MM.1S (cell line): ENCODE measurements around the gene NUB1.

Experiments used
- DNase-seq: peaks from one replicate; pipeline ENCODE4 v3.0.0-alpha.2; 2015
- H2AFZ ChIP-seq: fragments of 300-600 bp; sonication (generic); 2 replicates; pipeline ENCODE4 v1.6.0; 2016; ENCODE audit warnings: antibody characterized with exemption, low read length
- H3F3A ChIP-seq: fragments of 300-600 bp; sonication (generic); 2 replicates; pipeline ENCODE4 v1.6.1; 2016; ENCODE audit warnings: mild to moderate bottlenecking, antibody characterized with exemption, low read length, moderate library complexity, mixed read lengths; ENCODE audit not compliant: insufficient read depth
- H3K27ac ChIP-seq: fragments of 300-600 bp; sonication (generic); 2 replicates; pipeline ENCODE4 v1.5.1; 2016; ENCODE audit warnings: mild to moderate bottlenecking, low read length
- H3K27me3 ChIP-seq: fragments of 300-600 bp; sonication (generic); replicated peaks from 2 replicates; pipeline ENCODE4 v1.6.0; 2016; ENCODE audit warnings: low read length; ENCODE audit not compliant: insufficient read depth
- H3K36me3 ChIP-seq: fragments of 300-600 bp; sonication (generic); replicated peaks from 2 replicates; pipeline ENCODE4 v1.6.1; 2016; ENCODE audit warnings: mild to moderate bottlenecking, low read length, mixed read lengths; ENCODE audit not compliant: insufficient read depth
- H3K4me1 ChIP-seq: fragments of 300-600 bp; sonication (generic); 2 replicates; pipeline ENCODE4 v1.6.1; 2016; ENCODE audit warnings: low read length, mixed read lengths
- H3K4me2 ChIP-seq: fragments of 300-600 bp; sonication (generic); 2 replicates; pipeline ENCODE4 v1.6.0; 2016; ENCODE audit warnings: low read depth, low read length
- H3K4me3 ChIP-seq: fragments of 300-600 bp; sonication (generic); 2 replicates; pipeline ENCODE4 v1.5.1; 2016; ENCODE audit warnings: low read length, mixed read lengths
- H3K79me2 ChIP-seq: fragments of 300-600 bp; sonication (generic); 2 replicates; pipeline ENCODE4 v1.6.1; 2016; ENCODE audit warnings: mixed run types, low read length, mixed read lengths
- H3K9ac ChIP-seq: fragments of 300-600 bp; sonication (generic); 2 replicates; pipeline ENCODE4 v1.6.1; 2016; ENCODE audit warnings: low read length, mixed read lengths
- H3K9me2 ChIP-seq: fragments of 300-600 bp; sonication (generic); replicated peaks from 2 replicates; pipeline ENCODE4 v1.6.1; 2016; ENCODE audit warnings: mild to moderate bottlenecking, low read length, mixed read lengths; ENCODE audit not compliant: insufficient read depth
- H3K9me3 ChIP-seq: fragments of 300-600 bp; sonication (generic); replicated peaks from 2 replicates; pipeline ENCODE4 v1.6.1; 2016; ENCODE audit warnings: mild to moderate bottlenecking, low read length, mixed read lengths; ENCODE audit not compliant: insufficient read depth
- H4K20me1 ChIP-seq: fragments of 300-600 bp; sonication (generic); 2 replicates; pipeline ENCODE4 v1.6.1; 2016; ENCODE audit warnings: mild to moderate bottlenecking, low read length, moderate library complexity, mixed read lengths; ENCODE audit not compliant: insufficient read depth
- CTCF ChIP-seq: fragments of 300-600 bp; sonication (generic); IDR thresholded peaks from 2 replicates; pipeline ENCODE4 v1.5.1; 2016; ENCODE audit warnings: antibody characterized with exemption, low read length, mixed read lengths
- EZH2 ChIP-seq: fragments of 300-600 bp; sonication (generic); optimal IDR thresholded peaks from 2 replicates; pipeline ENCODE3; 2017; ENCODE audit warnings: low read depth, mild to moderate bottlenecking, antibody characterized with exemption, low read length, mixed read lengths
- EZH2phosphoT487 ChIP-seq: fragments of 300-600 bp; sonication (generic); IDR thresholded peaks from 2 replicates; pipeline ENCODE4 v1.6.1; 2018; ENCODE audit warnings: antibody characterized with exemption, low read length

The NUB1 gene

GRCh38 chr7:151411551-151411950, 69.9 kb downstream of the NUB1 start:
- peaks cover 45% of the 10 kb centered on the region for H3K27me3 ChIP-seq
- no peak overlapping the region for H2AFZ ChIP-seq
- H3K79me2 ChIP-seq: no peaks in the 10 kb centered on the region
- H3K36me3 ChIP-seq: no peaks in the 10 kb centered on the region
- no peaks in the 10 kb centered on the region for H4K20me1 ChIP-seq
- H3K4me1 ChIP-seq: no peaks in the 10 kb centered on the region
- no peak for DNase-seq
- no peak for TF ChIP-seq CTCF
- no peak for TF ChIP-seq EZH2phosphoT487
- no peak for TF ChIP-seq EZH2
- no peaks in the 10 kb centered on the region for H3F3A ChIP-seq
- H3K9ac ChIP-seq: no peak overlapping the region
- no peaks in the 10 kb centered on the region for H3K9me2 ChIP-seq
- no peak overlapping the region for H3K4me3 ChIP-seq
- H3K4me2 ChIP-seq: no peak overlapping the region
- no peaks in the 10 kb centered on the region for H3K9me3 ChIP-seq
- H3K27ac ChIP-seq: no peak overlapping the region

- Histone ChIP-seq H3K9me3 (no peaks in the 10 kb centered on the region), H3K27ac (no peak overlapping the region), H2AFZ (no peak overlapping the region), H3F3A (no peaks in the 10 kb centered on the region), H3K36me3 (no peaks in the 10 kb centered on the region), H3K79me2 (no peaks in the 10 kb centered on the region), H3K4me2 (no peak overlapping the region), H3K4me1 (no peaks in the 10 kb centered on the region), H3K4me3 (no peak overlapping the region), H4K20me1 (no peaks in the 10 kb centered on the region), H3K27me3 (peaks cover 37% of the 10 kb centered on the region), H3K9me2 (no peaks in the 10 kb centered on the region), H3K9ac (no peak overlapping the region)
- TF ChIP-seq EZH2phosphoT487 (no peak), EZH2 (no peak), CTCF (no peak)
- no peak for DNase-seq
These were observed 70.7 kb downstream of the NUB1 start for GRCh38 chr7:151412318-151412717.

- no peaks in the 10 kb centered on the region for H3K79me2 ChIP-seq
- no peak overlapping the region for H3K4me3 ChIP-seq
- no peak for DNase-seq
- no peak overlapping the region for H2AFZ ChIP-seq
- no peaks in the 10 kb centered on the region for H3K9me2 ChIP-seq
- no peak overlapping the region for H3K9ac ChIP-seq
- H3K36me3 ChIP-seq: no peaks in the 10 kb centered on the region
- no peak overlapping the region for H3K4me2 ChIP-seq
- peaks cover 37% of the 10 kb centered on the region for H3K27me3 ChIP-seq
- H3K27ac ChIP-seq: no peak overlapping the region
- H4K20me1 ChIP-seq: no peaks in the 10 kb centered on the region
- no peaks in the 10 kb centered on the region for H3K4me1 ChIP-seq
- no peaks in the 10 kb centered on the region for H3K9me3 ChIP-seq
- TF ChIP-seq CTCF: no peak
- TF ChIP-seq EZH2phosphoT487: no peak
- no peak for TF ChIP-seq EZH2
- no peaks in the 10 kb centered on the region for H3F3A ChIP-seq
These were observed 71.6 kb downstream of the NUB1 start for GRCh38 chr7:151413241-151413640.
